Mammary epithelial cell (primary cell): Measurements from ENCODE around the gene TRAM2.

Experiments
- CTCF ChIP-seq, 2 donors: IDR thresholded peaks in 1 of 2; conservative IDR thresholded peaks in 1 of 2; 2 replicates each; pipeline ENCODE4 v1.5.1; 2011 to 2012; ENCODE audit warnings: inconsistent platforms in 2 of 2, low read length in 2 of 2, mild to moderate bottlenecking in 2 of 2, control low read depth in 1 of 2, low read depth in 1 of 2; ENCODE audit not compliant: insufficient read depth in 1 of 2; ENCODE audit errors: extremely low read depth in 1 of 2
- EZH2 ChIP-seq: IDR thresholded peaks from 2 replicates; pipeline ENCODE4 v1.6.1; 2012; ENCODE audit warnings: low read length, inconsistent platforms, borderline replicate concordance

GRCh38 chr6:52510213-52510562 lies 66.7 kb downstream of the TRAM2 start:
- TF ChIP-seq CTCF (conservative IDR thresholded peaks at IDR 0.05 in 1 of 2, IDR thresholded peaks at IDR 0.05 in 1 of 2; ENCODE audit: extremely low read depth in 1 of 2, insufficient read depth in 1 of 2, low read depth in 1 of 2, low read length in 2 of 2) (no peak), EZH2 (no peak)
